GM12892 (cell line): Measurements from ENCODE around the gene DYNC1H1.
"Not testable (repeated sequence)": the region's sequence is repeated elsewhere in the genome, so short reads cannot be mapped to it uniquely, and the experiment has no call there.

Experiments
- DNase-seq: peaks from one replicate; pipeline ENCODE4 v3.0.0; 2011; ENCODE audit not compliant: insufficient read length
- FAIRE-seq: peaks from 2 replicates; lab custom pipeline; 2011; peaks lifted over from hg19 to GRCh38; lab: Jason Lieb, UNC
- POLR2A ChIP-seq: IDR thresholded peaks from 2 replicates; pipeline ENCODE4 v1.6.1; 2011; ENCODE audit warnings: low read depth, low read length, control low read depth
- POLR2AphosphoS5 ChIP-seq: IDR thresholded peaks from 2 replicates; pipeline ENCODE4 v1.6.1; 2011; ENCODE audit warnings: low read depth, low read length, control low read depth
- TAF1 ChIP-seq: IDR thresholded peaks from 2 replicates; pipeline ENCODE4 v1.6.1; 2011; ENCODE audit warnings: low read depth, mild to moderate bottlenecking, control low read depth, low read length, borderline replicate concordance

Gene DYNC1H1

GRCh38 chr14:101970830-101971400 is 6.5 kb downstream of the DYNC1H1 start:
- no peak for TF ChIP-seq POLR2AphosphoS5
- DNase-seq: no peak
- FAIRE-seq: no peak

GRCh38 chr14:101971458-101971857 is 7.1 kb downstream of the DYNC1H1 start:
- not testable (repeated sequence) for FAIRE-seq, DNase-seq

GRCh38 chr14:101972126-101972866 is 7.9 kb downstream of the DYNC1H1 start:
- FAIRE-seq: no peak
- TF ChIP-seq POLR2AphosphoS5: no peak
- no peak for TF ChIP-seq POLR2A
- no peak for TF ChIP-seq TAF1
- no peak for DNase-seq

GRCh38 chr14:101973356-101973755 is 9.0 kb downstream of the DYNC1H1 start:
- DNase-seq (no peak), FAIRE-seq (no peak)
- TF ChIP-seq TAF1 (no peak), POLR2AphosphoS5 (no peak), POLR2A (no peak)

- DNase-seq: no peak
- FAIRE-seq: no peak
- TF ChIP-seq POLR2A: no peak
- no peak for TF ChIP-seq TAF1
- no peak for TF ChIP-seq POLR2AphosphoS5
Observed at GRCh38 chr14:101975231-101975630, 10.9 kb downstream of the DYNC1H1 start.

GRCh38 chr14:101977311-101978071 is 13.1 kb downstream of the DYNC1H1 start:
- no peak for TF ChIP-seq TAF1
- DNase-seq (no peak), FAIRE-seq (no peak)

- FAIRE-seq (no peak), DNase-seq (no peak)
- TF ChIP-seq POLR2A (no peak), TAF1 (no peak), POLR2AphosphoS5 (no peak)
Observed at GRCh38 chr14:101979666-101980065, 15.3 kb downstream of the DYNC1H1 start.

GRCh38 chr14:101980251-101980650 is 15.9 kb downstream of the DYNC1H1 start:
- no peak for DNase-seq
- FAIRE-seq: no peak
- TF ChIP-seq TAF1 (no peak), POLR2AphosphoS5 (no peak), POLR2A (no peak)

- no peak for TF ChIP-seq POLR2A
- no peak for TF ChIP-seq POLR2AphosphoS5
- no peak for TF ChIP-seq TAF1
Observed at GRCh38 chr14:101980700-101981099, 16.3 kb downstream of the DYNC1H1 start.

GRCh38 chr14:101982621-101983020 is 18.2 kb downstream of the DYNC1H1 start:
- DNase-seq (no peak), FAIRE-seq (no peak)
- TF ChIP-seq POLR2AphosphoS5 (no peak), POLR2A (no peak), TAF1 (no peak)

More at GRCh38 chr14:101980700-101981099, 16.3 kb downstream of the DYNC1H1 start:
- no peak for DNase-seq
- peak; percentile 83 for FAIRE-seq

- FAIRE-seq, DNase-seq: not testable (repeated sequence)
Observed at GRCh38 chr14:101984831-101985230, 20.5 kb downstream of the DYNC1H1 start.

GRCh38 chr14:101985957-101986356 is 21.6 kb downstream of the DYNC1H1 start:
- DNase-seq: no peak
- FAIRE-seq: no peak
- TF ChIP-seq POLR2AphosphoS5: no peak
- no peak for TF ChIP-seq TAF1
- TF ChIP-seq POLR2A: peak; percentile 28; the same call in 1 of the 2 replicates
